HL-60 (cell line): ENCODE measurements around the gene PLA2G4B.

Source experiments
- DNase-seq, 2 experiments: peaks; one replicate each; pipeline ENCODE4 v3.0.0-alpha.2; 2010 to 2020; ENCODE audit warnings: low read depth in 1 of 2, low spot score in 1 of 2
- H3K27ac ChIP-seq: fragments of 250-450 bp; sonication (Bioruptor Pico); replicated peaks from 2 replicates; pipeline ENCODE4 v1.5.1; 2020; ENCODE audit warnings: mild to moderate bottlenecking, moderate library complexity
- H3K27me3 ChIP-seq: fragments of 250-450 bp; sonication (Bioruptor Pico); 2 replicates; pipeline ENCODE4 v1.5.1; 2021; ENCODE audit warnings: mild to moderate bottlenecking, moderate library complexity; ENCODE audit not compliant: insufficient read depth, poor library complexity, severe bottlenecking
- H3K4me3 ChIP-seq: replicated peaks from 2 replicates; pipeline ENCODE4 v1.5.1; 2011; ENCODE audit warnings: mild to moderate bottlenecking, control low read depth, low read length; ENCODE audit not compliant: insufficient read depth
- GABPA ChIP-seq: IDR thresholded peaks from 2 replicates; pipeline ENCODE4 v1.6.1; 2012; ENCODE audit warnings: low read depth
- POLR2AphosphoS5 ChIP-seq: IDR thresholded peaks from 2 replicates; pipeline ENCODE4 v1.6.1; 2012; ENCODE audit warnings: low read depth
- SPI1 ChIP-seq: IDR thresholded peaks from 2 replicates; pipeline ENCODE4 v1.6.1; 2012; ENCODE audit warnings: low read depth, mild to moderate bottlenecking, borderline replicate concordance
- long read RNA-seq: library from polyadenylated mRNA; unstranded; transcript quantifications from one replicate; pipeline ENCODE4 v2.0.0, GENCODE V29; 2020
- TF ChIP-seq, protein P1 (sequence below): IDR thresholded peaks from 2 replicates; pipeline ENCODE4 v1.6.1; 2012; ENCODE audit warnings: low read depth; ENCODE audit not compliant: insufficient replicate concordance
- TF ChIP-seq, protein P2 (sequence below): IDR thresholded peaks from one replicate; pipeline ENCODE4 v1.5.1; 2011; ENCODE audit warnings: low read length, control low read depth, inconsistent platforms; ENCODE audit not compliant: insufficient read depth

The PLA2G4B gene, protein sequence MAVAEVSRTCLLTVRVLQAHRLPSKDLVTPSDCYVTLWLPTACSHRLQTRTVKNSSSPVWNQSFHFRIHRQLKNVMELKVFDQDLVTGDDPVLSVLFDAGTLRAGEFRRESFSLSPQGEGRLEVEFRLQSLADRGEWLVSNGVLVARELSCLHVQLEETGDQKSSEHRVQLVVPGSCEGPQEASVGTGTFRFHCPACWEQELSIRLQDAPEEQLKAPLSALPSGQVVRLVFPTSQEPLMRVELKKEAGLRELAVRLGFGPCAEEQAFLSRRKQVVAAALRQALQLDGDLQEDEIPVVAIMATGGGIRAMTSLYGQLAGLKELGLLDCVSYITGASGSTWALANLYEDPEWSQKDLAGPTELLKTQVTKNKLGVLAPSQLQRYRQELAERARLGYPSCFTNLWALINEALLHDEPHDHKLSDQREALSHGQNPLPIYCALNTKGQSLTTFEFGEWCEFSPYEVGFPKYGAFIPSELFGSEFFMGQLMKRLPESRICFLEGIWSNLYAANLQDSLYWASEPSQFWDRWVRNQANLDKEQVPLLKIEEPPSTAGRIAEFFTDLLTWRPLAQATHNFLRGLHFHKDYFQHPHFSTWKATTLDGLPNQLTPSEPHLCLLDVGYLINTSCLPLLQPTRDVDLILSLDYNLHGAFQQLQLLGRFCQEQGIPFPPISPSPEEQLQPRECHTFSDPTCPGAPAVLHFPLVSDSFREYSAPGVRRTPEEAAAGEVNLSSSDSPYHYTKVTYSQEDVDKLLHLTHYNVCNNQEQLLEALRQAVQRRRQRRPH
- long read RNA-seq = 0 reads

DNA sequence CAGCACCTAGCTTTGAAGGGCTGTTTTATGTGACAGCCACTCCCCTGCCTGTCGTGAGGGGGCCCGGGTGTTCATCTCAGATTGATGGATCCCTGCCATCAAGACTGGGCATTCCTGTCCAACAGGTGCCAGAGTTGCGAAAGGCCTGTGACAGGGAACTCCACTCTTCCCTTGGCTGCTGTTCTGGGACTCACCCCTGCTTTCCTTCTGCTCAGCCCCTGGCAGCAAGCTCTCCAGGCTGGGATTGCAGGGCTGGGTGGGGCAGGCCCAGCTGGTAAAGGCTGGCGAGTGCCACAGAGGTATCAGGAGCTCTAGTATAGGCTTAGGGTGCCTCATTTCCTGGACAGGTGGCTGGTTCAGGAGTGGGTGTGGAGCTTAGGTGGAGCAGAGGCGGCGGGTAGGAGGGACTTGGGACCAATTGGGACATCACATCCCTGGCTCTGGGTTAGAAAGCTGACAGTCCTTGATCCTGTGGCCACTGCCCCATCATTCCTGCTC is at the start of gene PLA2G4B:
Gene PLA2G4B (plus strand): TSS at position 448 of the 498 bp plus-strand sequence. CDS start 67 bp downstream, outside the sequence.
- Histone ChIP-seq H3K27ac (no peak within 1 kb of the TSS), H3K27me3 (no peaks in the 10 kb centered on the region), H3K4me3 (no peak within 1 kb of the TSS)
- no peak for DNase-seq
- TF ChIP-seq SPI1 (no peak), POLR2AphosphoS5 (no peak), GABPA (no peak)
- TF ChIP-seq, protein P1, sequence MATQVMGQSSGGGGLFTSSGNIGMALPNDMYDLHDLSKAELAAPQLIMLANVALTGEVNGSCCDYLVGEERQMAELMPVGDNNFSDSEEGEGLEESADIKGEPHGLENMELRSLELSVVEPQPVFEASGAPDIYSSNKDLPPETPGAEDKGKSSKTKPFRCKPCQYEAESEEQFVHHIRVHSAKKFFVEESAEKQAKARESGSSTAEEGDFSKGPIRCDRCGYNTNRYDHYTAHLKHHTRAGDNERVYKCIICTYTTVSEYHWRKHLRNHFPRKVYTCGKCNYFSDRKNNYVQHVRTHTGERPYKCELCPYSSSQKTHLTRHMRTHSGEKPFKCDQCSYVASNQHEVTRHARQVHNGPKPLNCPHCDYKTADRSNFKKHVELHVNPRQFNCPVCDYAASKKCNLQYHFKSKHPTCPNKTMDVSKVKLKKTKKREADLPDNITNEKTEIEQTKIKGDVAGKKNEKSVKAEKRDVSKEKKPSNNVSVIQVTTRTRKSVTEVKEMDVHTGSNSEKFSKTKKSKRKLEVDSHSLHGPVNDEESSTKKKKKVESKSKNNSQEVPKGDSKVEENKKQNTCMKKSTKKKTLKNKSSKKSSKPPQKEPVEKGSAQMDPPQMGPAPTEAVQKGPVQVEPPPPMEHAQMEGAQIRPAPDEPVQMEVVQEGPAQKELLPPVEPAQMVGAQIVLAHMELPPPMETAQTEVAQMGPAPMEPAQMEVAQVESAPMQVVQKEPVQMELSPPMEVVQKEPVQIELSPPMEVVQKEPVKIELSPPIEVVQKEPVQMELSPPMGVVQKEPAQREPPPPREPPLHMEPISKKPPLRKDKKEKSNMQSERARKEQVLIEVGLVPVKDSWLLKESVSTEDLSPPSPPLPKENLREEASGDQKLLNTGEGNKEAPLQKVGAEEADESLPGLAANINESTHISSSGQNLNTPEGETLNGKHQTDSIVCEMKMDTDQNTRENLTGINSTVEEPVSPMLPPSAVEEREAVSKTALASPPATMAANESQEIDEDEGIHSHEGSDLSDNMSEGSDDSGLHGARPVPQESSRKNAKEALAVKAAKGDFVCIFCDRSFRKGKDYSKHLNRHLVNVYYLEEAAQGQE = no peak
- TF ChIP-seq, protein P2, sequence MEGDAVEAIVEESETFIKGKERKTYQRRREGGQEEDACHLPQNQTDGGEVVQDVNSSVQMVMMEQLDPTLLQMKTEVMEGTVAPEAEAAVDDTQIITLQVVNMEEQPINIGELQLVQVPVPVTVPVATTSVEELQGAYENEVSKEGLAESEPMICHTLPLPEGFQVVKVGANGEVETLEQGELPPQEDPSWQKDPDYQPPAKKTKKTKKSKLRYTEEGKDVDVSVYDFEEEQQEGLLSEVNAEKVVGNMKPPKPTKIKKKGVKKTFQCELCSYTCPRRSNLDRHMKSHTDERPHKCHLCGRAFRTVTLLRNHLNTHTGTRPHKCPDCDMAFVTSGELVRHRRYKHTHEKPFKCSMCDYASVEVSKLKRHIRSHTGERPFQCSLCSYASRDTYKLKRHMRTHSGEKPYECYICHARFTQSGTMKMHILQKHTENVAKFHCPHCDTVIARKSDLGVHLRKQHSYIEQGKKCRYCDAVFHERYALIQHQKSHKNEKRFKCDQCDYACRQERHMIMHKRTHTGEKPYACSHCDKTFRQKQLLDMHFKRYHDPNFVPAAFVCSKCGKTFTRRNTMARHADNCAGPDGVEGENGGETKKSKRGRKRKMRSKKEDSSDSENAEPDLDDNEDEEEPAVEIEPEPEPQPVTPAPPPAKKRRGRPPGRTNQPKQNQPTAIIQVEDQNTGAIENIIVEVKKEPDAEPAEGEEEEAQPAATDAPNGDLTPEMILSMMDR = no peak

DNA sequence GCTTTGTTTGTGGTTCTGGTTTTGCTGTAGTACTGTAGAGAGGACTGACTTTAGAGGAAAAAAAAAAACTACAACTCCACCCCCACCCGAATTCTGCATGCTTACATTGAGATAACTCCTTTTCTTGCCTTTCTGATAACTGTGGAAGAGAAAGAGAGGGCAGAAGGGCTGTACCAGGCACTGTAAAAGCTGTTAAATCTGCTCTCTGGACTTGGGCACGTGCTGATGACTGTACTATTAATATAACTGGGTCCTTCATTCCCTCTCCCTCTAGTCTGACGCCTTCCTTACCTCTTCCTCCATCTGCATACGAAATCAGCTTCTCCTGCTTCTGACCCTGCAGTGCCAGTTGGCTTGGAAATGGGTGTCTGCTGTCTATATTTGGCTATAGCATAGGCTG is 49.4 kb upstream of the PLA2G4B start:
- no peak for DNase-seq
- Histone ChIP-seq H3K27me3 (no peaks in the 10 kb centered on the region), H3K27ac (no peak overlapping the region), H3K4me3 (no peak overlapping the region)
- no peak for TF ChIP-seq SPI1
- TF ChIP-seq GABPA = no peak
- no peak for TF ChIP-seq POLR2AphosphoS5
- TF ChIP-seq, protein P2 = no peak
- TF ChIP-seq, protein P1 = no peak

DNA sequence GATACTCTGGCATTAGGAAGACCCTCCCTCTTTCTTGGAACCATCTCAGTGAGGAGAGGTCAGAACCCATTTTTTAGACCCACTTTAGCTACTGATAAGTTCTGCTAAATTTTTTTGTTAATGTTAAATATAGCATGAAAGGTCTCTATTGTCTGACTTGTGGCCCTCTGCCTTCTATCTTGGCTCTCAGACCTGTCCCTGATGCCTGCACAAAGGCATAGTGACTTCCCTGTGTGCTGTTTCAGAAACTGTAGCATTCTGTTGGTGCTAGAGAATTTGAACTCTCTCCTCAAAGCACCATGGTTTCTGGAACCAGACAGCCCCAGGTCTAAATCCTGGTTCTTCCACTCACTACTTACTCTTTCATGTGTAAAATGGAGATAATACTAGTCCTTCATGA is 49.0 kb upstream of the PLA2G4B start:
- TF ChIP-seq, protein P2 = no peak
- no peak for TF ChIP-seq POLR2AphosphoS5
- TF ChIP-seq, protein P1 = no peak
- TF ChIP-seq GABPA = no peak
- TF ChIP-seq SPI1 = no peak
- H3K4me3 ChIP-seq = no peak overlapping the region
- no peak overlapping the region for H3K27ac ChIP-seq
- DNase-seq = no peak
- H3K27me3 ChIP-seq = no peaks in the 10 kb centered on the region
